Measurements from ENCODE around the gene CASQ1. TPM values are rescaled to one million over a fixed set of nuclear protein-coding genes. Genes with fewer than 3 reads are reported as not detected.

CASQ1 gene
- total RNA-seq, 1 experiment from 2014 or later, result 0.46 TPM

GRCh38 chr1:160244209-160244608 lies 53.8 kb downstream of the CASQ1 start (continued):
- TF ChIP-seq NFATC4 (CRISPR knock-in tag; IDR thresholded peaks at IDR 0.05), result no peak
- no peak for TF ChIP-seq CBFB (CRISPR knock-in tag; IDR thresholded peaks at IDR 0.05; ENCODE audit: low read depth)
- TF ChIP-seq ZNF532 (CRISPR knock-in tag; IDR thresholded peaks at IDR 0.05; ENCODE audit: borderline replicate concordance), result no peak
- no peak for TF ChIP-seq KAT7 (CRISPR knock-in tag; IDR thresholded peaks at IDR 0.05; ENCODE audit: borderline replicate concordance)

- ATAC-seq, result no peak
- CTCF ChIA-PET, result interaction anchor here (1.0 to 2.7 kb wide), 4 partner anchors 17 to 83 kb away, joined by 3 to 12 read pairs (median 5); partner anchors contain the start of gene DCAF8
- H3K9me3 Mint-ChIP-seq, result no peaks in the 10 kb centered on the region
- no peak overlapping the region for H3K4me3 Mint-ChIP-seq
- peaks cover 22% of the 10 kb centered on the region for H3K36me3 Mint-ChIP-seq
- TF ChIP-seq ZNF281 (CRISPR knock-in tag; IDR thresholded peaks at IDR 0.05) (no peak), AFF4 (CRISPR knock-in tag; IDR thresholded peaks at IDR 0.05; ENCODE audit: borderline replicate concordance) (no peak), HMGA2 (CRISPR knock-in tag; IDR thresholded peaks at IDR 0.05) (no peak), ZNF219 (CRISPR knock-in tag; IDR thresholded peaks at IDR 0.05; ENCODE audit: borderline replicate concordance) (no peak)
- peaks cover 2% of the 10 kb centered on the region; the same call in 1 of the 2 replicates for H3K4me1 Mint-ChIP-seq
- H3K27me3 Mint-ChIP-seq (ENCODE audit: low read depth), result no peaks in the 10 kb centered on the region
- POLR2A ChIA-PET, result no interaction called here
- DNase-seq (ENCODE audit: low spot score), result no peak
- H3K27ac Mint-ChIP-seq, result peak overlapping the region; percentile 88
Measured at GRCh38 chr1:160245434-160245833, 55.1 kb downstream of the CASQ1 start.

GRCh38 chr1:160247053-160247452 lies 56.7 kb downstream of the CASQ1 start:
- CTCF ChIA-PET, result interaction anchor here (0.9 to 2.8 kb wide), 5 partner anchors 27 to 146 kb away, joined by 3 to 12 read pairs (median 4); no protein-coding TSS in a partner anchor

More at GRCh38 chr1:160247053-160247452, 56.7 kb downstream of the CASQ1 start:
- H3K9me3 Mint-ChIP-seq, result no peaks in the 10 kb centered on the region
- no peaks in the 10 kb centered on the region for H3K27me3 Mint-ChIP-seq (ENCODE audit: low read depth)
- H3K4me3 Mint-ChIP-seq, result no peak overlapping the region
- POLR2A ChIA-PET, result no interaction called here
- ATAC-seq (no peak), DNase-seq (ENCODE audit: low spot score) (no peak)
- H3K27ac Mint-ChIP-seq, result no peak overlapping the region; the same call in 1 of the 2 replicates
- TF ChIP-seq SMAD4 (CRISPR knock-in tag; IDR thresholded peaks at IDR 0.05) (no peak), OVOL2 (CRISPR knock-in tag; IDR thresholded peaks at IDR 0.05; ENCODE audit: borderline replicate concordance) (no peak), CTCF (IDR thresholded peaks at IDR 0.05) (no peak), ZNF232 (CRISPR knock-in tag; IDR thresholded peaks at IDR 0.05) (no peak), SMAD3 (CRISPR knock-in tag; IDR thresholded peaks at IDR 0.05; ENCODE audit: borderline replicate concordance) (no peak), MYBL2 (CRISPR knock-in tag; IDR thresholded peaks at IDR 0.05) (no peak), IRF2 (CRISPR knock-in tag; IDR thresholded peaks at IDR 0.05; ENCODE audit: borderline replicate concordance, low read depth) (no peak)
- H3K36me3 Mint-ChIP-seq, result peaks cover 17% of the 10 kb centered on the region
- H3K4me1 Mint-ChIP-seq, result peaks cover 4% of the 10 kb centered on the region

Data from WTC11 (cell line).